ENCODE measurements around the gene WBP2.

GRCh38 chr17:75880266-75880665, 25.1 kb upstream of the WBP2 start:
- TF ChIP-seq, protein P1, sequence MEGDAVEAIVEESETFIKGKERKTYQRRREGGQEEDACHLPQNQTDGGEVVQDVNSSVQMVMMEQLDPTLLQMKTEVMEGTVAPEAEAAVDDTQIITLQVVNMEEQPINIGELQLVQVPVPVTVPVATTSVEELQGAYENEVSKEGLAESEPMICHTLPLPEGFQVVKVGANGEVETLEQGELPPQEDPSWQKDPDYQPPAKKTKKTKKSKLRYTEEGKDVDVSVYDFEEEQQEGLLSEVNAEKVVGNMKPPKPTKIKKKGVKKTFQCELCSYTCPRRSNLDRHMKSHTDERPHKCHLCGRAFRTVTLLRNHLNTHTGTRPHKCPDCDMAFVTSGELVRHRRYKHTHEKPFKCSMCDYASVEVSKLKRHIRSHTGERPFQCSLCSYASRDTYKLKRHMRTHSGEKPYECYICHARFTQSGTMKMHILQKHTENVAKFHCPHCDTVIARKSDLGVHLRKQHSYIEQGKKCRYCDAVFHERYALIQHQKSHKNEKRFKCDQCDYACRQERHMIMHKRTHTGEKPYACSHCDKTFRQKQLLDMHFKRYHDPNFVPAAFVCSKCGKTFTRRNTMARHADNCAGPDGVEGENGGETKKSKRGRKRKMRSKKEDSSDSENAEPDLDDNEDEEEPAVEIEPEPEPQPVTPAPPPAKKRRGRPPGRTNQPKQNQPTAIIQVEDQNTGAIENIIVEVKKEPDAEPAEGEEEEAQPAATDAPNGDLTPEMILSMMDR (conservative IDR thresholded peaks at IDR 0.05; ENCODE audit: low read length), result no peak
- TF ChIP-seq EZH2phosphoT487 (IDR thresholded peaks at IDR 0.05; ENCODE audit: borderline replicate concordance, low read depth, low read length), result no peak

All from OCI-LY7 (cell line).